Measurements from ENCODE around the gene RPS27.
"Not testable (repeated sequence)": the region's sequence is repeated elsewhere in the genome, so short reads cannot be mapped to it uniquely, and the experiment has no call there.

Gene RPS27

DNA sequence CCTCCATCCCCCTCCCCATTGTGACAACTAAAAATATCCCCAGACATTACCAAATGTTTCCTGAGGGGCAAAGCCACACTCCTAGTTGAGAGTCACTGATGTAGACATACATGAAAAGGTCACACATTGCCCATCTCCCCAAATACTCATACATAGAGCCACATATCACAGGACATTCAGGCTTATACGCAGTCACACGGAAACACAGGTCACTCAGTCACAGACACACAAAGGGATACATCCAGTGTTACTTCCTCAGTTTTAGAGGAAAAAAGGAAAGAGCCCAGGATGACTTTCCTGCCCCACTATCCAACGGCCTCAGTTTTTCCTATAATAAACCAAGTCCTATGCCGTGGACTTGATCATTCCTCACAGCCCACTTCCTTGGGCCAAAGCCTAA, 29.1 kb upstream of the RPS27 start:
- DNase-seq (ENCODE audit: low read depth) = no peak

DNA sequence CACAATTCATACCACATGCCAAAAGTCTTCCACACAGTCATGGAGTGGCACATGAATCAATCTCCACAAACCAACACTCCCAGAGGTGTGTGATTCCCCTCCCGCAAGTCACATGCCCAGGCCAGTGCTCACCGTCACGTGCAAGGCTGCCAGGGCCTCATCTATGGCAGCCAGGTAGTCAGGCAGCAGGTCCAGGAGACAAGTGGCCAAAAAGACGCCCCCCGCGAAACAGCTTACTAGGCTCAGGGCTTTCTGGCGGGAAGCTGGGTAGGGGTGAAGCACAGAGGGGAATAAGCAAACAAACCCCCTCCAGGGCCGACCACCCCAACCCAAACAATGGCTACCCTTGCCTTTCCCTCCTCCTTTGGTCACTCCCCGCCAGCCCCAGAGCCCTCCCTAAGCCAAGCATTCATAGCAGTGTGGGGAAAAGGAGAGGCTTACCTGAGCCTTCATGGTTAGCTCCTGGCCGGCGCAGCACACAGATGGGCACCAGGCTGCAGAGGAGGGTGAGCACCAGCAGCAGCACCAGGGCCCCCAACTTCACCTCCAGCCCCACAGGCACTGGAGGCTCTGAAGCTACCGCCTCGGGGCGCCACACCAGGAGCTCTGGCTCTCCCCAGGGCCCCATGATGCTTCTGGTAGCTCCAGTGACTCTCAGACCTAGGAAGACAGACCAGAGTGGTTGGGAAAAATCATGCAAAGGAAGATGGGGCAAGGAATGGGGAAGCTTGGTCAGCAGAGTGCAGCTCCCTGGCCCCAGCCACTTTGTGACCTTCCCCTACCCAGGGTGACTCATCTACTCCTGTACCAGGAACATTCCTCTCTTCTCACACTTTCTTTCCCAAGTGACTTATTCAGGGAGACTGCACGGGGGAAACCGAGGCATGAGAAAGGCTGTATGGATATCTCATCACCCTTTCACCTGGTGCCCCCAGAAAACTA, 28.2 kb upstream of the RPS27 start:
- DNase-seq (ENCODE audit: low read depth) = no peak

DNA sequence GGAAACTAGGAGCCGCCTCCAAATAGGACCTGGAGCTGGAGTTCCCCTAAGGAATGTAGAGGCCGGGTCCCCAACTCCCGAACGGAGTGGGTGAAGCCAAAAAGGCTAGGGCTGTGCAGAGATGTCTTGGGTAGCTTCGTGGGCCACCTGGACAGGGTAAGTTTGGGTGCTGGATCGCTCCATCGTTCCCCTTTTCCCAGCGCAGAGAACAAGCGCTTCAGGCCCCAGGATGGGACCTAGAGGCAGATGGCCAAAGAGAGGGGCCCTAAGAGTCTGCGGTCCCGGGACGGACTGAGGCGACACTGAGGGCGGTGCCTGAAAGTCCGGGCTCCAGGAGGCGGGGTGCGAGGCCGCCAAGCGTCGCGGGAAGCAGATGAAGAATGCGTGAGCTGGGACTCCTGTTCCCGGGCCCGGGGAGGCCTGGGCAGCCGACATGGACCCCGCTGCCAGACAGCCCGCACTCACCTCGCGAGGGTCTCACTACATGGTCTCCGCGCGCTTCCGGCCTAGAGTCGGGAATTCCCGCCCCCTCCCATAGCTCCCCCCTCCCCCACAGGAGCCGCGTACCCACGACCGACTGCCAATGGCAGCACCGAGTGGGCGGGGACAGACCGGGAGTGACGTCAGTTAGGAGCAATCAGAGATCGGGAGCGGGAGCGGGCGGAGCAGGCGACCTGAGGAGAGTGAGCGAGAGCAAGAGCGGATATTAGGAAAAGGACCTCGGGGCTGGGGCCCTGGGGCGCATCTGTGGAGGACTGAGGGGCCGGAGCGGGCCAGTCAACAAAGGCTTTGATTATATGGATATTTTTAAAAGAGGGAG, 27.3 kb upstream of the RPS27 start, which contains the start of gene SLC39A1:
TSS of gene SLC39A1 (minus strand) at position 508 of the 820 bp plus-strand sequence. CDS start 822 bp downstream, outside the sequence.
- peak; percentile 94 for DNase-seq (ENCODE audit: low read depth)

DNA sequence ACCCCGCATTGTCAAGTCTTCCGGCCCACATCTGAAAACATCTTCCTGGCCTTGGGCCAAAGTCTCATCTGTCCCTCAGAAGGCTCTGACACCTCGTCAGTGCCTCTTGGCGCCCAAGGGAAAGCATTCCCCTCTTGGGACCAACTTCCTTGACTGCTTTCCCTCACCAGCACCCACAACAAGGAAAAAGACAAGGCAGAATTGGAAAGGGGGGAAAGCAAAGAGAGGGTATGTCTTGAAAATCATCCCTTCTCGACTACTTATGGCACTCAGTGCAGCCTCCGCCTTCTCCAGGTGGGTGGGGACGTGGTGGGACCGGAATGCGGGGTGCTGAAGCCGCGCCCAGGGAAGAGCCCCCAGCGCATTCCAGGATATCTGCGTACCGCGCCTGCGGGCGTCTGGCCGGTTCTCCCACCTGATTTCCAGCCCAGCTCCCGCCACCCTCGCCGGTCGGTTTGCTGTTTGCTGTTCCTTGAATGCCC, 26.7 kb upstream of the RPS27 start:
- no peak for DNase-seq (ENCODE audit: low read depth)

DNA sequence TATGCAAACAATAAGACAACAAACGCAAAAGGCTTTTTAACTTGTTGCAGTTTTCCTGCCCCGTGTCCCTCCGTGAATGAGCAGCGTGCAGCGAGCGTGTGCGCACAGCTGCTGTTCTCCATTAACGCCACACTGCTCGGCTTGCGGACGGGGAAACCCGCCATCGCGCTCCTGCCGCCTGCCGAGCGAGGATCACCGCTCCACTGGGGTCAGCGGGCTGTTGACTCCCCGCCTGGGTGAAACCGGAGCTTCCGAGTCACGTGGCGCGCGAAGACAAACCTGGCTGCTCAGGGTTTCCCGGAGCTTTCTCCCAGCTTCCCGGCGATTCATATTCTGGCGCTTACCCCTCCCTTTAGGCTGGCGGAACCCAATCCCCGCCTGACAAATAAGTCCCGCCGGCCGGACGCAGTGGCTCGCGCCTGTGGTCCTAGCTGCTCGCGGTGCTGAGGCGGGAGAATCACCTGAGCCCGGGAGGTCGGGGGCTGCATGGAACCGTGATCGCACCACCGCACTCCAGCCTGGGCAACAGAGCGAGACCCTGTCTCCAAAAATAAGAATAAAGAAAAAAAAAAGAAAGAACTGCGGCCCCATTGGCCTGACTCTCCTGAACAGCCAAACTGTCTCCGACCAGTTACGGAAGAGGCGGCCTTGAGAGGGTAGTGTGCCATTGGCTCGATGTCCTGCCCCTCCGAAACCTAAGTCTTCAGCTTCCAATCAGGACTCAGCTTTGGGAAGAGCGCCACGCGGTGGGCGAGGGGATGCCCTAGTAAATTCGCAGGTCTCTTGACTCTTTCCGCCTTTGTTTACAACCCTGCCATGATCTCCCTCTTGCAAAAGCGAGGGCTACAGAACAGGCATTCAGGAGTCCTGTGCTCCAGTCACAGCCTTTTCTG, 23.2 kb upstream of the RPS27 start, which contains the start of gene CREB3L4:
TSS of gene CREB3L4 (plus strand) at position 796 of the 893 bp plus-strand sequence. CDS start 624 bp downstream, outside the sequence.
- DNase-seq (ENCODE audit: low read depth) = peak; percentile 75

DNA sequence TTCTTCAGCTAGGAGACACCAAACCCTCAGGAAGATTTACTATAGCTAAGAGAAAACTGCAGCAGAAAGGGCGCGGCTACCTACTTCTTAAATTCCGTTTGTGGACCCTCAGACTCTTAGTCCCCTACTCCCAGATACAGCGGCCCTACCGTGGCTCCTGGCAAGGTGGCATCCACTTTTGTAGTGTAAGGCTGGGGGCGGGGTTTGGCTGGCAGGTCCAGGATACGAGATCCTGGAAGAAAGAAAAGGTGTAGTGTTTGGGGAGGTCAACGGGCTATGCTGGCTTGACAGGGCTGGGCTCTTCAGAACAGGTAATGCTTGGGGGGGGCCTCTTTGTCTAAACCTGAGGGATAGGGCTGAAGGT, 22.6 kb upstream of the RPS27 start:
- DNase-seq (ENCODE audit: low read depth) = no peak

DNA sequence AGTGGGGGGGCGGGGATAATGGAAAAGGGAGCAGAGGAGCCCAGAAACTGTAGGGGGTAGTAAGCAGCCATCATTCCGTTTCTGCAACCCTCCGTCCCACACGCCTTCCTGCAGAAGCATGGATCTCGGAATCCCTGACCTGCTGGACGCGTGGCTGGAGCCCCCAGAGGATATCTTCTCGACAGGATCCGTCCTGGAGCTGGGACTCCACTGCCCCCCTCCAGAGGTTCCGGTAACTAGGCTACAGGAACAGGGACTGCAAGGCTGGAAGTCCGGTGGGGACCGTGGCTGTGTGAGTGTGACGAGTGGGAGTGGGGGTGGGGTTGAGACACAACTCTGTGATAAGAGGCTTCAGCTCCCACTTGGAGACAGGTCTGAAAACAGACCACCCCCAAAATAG, 22.2 kb upstream of the RPS27 start:
- DNase-seq (ENCODE audit: low read depth) = no peak

DNA sequence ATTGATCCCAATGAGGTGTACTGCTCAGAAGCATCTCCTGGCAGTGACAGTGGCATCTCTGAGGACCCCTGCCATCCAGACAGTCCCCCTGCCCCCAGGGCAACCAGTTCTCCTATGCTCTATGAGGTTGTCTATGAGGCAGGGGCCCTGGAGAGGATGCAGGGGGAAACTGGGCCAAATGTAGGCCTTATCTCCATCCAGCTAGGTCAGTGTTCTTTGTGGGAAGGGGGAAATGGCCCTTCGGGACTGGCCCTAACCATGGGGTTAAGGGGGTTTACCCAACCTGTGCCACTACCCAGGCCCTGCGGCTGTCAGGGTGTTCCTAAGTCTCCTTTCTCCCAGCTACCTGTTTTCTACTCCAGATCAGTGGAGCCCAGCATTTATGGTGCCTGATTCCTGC, 21.6 kb upstream of the RPS27 start:
- DNase-seq (ENCODE audit: low read depth) = no peak

DNA sequence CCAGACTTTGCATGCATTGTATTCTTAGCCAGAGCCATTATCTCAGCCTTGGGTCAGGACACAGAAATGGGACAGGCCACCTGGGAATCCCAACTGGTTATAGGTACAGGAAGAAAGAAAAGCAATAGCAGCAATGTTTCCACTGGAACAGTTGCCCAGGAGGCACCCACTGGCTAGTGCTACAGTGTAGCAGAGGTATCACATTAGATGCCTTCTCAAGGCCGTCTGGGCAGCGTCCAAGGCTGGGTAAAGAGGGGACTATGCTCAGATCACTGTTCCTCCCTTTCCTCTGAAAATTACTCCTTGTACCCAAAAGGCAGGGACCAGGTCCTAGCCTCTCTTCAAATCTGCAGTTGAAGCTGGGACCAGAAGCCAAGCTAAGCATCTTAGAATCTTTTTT, 20.2 kb upstream of the RPS27 start:
- DNase-seq (ENCODE audit: low read depth) = no peak

DNA sequence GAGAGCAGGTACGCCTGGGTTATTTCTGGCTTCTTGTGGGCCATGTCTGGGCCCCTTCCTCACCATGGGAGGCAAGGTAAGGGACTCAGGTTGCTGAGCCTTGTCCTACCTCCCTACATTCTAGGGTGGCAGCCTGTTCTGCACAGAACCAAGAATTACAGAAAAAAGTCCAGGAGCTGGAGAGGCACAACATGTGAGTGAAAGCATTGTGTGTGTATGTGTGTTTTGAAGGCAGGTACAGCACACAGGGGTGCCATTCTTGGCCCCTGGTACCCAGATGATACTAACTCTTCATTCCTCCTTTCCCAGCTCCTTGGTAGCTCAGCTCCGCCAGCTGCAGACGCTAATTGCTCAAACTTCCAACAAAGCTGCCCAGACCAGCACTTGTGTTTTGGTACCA, 17.5 kb upstream of the RPS27 start:
- DNase-seq (ENCODE audit: low read depth) = no peak

DNA sequence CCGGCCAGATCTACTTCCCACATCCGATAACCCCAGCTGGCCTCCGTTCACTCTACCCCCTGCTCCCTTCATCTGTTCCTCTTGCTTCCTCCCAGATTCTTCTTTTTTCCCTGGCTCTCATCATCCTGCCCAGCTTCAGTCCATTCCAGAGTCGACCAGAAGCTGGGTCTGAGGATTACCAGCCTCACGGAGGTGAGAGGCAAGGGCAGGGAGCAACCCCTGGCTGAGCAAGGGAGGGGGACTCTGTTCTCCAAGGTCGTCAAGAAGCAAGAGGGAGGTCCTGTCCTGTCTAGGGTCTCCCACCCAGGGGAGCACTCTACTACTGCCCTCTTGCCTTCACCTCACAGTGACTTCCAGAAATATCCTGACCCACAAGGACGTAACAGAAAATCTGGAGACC, 17.0 kb upstream of the RPS27 start:
- DNase-seq (ENCODE audit: low read depth) = no peak

DNA sequence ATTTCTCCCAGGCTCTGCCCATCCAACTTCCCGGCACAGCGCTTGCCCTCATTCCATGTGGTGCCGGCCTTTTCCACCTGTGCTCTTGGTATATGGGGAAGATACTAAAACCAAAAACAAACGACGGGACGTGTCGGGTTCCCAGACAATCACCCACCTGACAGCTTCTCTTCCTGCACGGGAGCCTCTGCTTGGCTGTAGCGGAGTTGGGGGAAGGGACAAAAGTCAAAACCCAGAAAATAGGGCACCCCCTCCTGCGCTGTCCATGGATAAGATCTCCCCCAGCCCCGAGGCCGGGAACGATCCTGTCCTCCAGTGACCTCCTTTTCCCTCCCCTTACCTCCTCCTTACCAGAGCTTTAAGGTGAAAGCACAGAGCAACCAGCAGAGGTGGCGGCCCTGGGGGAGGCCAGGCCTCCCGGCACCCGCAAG, 13.7 kb upstream of the RPS27 start:
- no peak for DNase-seq (ENCODE audit: low read depth)

DNA sequence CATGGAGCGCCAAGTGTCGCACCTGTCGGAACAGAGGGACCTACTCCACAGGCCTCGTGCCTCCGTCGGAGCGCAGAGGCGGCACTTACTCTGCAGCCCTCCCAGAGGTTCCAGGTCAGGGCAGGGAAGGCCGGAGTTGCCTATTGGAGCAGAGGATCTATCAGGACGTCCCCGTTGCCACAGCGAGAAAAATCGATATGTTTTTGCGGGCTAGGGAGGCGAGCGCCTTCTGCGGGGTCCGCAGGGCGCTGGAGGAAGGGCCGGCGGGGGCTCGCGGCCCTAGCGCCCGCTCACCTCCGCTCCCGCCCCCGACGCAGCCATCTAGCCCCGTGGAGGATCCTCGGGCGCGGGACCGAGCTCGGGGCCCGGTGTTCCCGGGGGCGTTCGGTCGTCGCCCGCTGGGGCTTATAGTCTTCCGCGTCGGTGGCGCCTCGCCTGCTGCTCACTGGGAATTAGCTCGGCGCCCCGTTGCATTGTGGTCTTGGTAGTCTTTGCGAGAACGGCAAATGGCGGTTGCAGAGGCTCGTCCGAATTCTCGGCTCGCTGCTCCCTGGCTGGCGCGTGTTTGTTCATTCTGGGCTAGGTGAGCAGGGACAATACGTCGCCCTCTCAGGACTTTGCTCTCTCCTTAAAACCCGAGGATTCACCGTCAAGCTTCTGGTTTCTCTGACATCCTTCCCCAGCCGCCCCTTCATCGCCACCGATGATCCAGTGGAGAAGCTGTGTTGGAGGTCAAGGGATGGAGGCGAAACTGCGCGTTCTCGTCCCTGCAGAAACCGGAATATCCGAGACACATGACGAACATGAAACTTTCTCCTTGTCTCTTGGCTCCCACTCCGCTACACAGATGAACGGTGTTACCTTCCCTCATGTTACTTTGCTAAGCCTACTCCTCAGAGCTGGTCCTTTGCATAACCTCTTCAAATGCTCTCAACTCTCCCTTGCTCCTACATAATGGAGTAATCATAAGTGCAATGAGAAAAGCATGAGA, 13.0 kb upstream of the RPS27 start, which contains the start of gene JTB:
TSS of gene JTB (minus strand) at position 425 of the 991 bp plus-strand sequence. CDS start at position 3, 422 bp downstream.
- peak; percentile 81 for DNase-seq (ENCODE audit: low read depth)

DNA sequence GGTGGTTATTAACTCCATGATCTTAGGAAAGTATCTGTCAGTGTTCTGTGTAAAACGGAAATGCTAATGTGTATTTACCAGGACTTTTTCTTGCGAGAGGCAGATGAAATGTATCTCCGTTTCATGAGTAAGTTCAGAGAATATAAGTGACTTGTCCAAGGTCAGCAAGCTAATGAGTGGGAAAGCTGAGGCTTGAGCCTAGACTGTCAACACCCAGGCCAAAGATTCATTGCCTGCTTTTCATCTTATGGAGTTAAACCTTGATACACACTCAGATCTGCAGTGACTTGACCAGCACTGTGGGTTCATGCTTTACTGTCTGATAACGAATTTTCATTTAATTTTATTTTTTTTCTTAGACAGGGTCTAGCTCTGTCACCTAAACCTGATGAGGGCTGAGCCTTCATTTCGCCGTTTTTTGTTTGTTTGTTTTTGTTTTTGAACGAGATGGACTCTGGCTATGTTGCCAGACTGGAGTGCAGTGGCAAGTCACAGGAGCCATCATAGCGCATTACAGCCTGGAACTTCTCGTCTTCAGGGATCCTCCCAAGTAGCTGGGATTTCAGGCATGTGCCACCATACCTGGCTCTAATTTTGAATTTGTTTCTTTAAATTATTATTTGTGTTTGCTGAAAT, 12.2 kb upstream of the RPS27 start:
- no peak for DNase-seq (ENCODE audit: low read depth)

DNA sequence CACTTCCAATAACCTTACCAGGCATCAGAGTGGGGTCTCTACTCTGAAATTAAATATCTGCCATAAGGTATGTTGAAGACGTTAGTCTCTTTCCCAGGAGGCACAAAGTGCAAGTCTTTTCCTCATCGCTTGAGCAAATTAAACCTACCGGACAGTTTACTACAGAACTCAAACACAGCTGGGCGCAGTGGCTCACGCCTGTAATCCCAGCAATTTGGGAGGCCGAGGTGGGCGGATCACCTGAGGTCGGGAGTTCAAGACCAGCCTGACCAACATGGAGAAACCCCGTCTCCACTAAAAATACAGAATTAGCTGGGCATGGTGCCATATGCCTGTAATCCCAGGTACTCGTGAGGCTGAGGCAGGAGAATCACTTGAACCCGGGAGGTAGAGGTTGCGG, 11.5 kb upstream of the RPS27 start:
- DNase-seq (ENCODE audit: low read depth) = not testable (repeated sequence)

DNA sequence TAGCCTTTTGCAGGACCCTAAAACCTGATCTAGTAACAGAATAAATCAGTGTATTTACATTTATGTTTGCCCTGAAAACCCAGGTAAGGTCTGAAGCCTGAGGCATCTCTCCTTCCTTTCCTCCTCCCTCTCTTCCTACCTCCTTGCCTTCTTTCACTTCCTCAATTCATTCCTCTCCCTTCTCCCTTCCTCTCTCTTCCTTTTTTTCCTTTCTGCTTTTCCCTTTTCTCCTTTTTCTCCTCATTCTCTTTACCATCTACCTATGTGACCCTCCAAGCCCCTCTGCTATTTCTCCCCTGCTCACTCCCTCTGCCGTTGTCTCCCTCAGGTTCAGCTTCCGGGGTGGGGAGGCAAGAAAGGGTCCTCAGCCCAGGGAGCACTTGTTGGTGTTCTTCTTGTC, 8.8 kb upstream of the RPS27 start:
- DNase-seq (ENCODE audit: low read depth) = not testable (repeated sequence)

DNA sequence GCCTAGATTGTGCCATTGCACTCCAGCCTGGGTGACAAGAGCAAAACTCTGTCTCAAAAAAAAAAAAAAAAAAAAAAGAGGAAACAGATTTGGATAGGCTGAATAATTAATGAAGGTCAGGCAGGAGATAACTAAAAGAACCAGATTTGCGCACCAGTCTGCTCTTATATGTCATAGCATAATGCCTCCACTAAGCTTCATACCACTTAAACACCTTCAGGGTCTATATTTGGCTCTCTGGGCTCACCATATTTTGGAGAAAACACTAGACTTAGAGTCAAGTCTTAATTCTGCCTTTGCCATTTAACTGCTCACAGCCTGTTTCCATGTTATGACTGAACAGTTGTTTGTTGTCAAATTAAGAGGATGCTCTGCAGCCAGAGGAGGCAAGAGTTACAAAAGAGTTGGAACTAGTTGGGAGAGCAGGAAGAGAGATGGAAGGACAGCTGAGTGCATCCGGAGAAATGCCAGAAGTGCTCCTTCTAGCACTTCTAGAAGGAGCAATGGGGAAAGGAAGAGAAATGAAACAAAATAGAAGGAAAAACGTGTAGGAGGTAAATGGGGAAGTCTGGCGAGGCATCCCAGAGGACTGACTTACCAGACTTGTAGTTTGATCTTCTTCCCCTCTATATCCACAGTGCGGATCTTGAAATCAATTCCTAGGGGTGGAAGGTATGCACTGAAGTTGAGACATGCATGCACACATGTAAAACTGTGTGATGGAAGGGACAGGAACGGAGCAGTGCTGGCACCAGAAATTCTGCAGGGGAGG, 6.3 kb upstream of the RPS27 start:
- DNase-seq (ENCODE audit: low read depth) = no peak

DNA sequence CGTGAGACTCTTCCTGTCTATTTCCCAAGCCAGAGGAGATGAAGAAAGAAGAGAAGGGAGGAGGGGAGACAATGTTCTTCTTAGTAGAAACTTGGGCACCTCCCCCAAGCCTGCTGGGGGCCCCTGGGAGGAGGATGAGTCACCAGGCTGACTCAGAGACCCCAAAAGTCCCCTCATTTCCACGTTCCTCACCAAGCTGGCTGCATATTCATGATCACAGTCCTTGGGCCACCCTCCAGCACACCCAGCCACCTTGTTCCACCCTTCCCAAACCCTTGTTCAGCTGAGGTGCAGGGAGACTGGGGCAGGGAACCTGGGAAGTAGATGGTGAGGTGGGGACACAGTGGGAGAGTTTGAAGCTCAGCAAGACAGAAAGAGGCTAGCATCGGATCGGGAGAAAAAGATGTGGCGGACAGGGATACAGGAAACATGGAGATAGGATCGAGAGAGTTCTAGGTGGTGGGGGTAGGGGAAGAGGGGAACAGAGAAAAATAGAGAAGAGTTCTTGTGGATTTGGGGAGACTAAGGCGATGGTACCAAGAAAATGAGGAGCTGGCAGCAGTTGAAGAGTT, 5.1 kb upstream of the RPS27 start:
- no peak for DNase-seq (ENCODE audit: low read depth)

All from T follicular helper cell (primary cell).